Limb (tissue), 2 donors: ENCODE data around the gene SMAD6.

Experiments
- DNase-seq, 2 donors: peaks; one replicate each; pipeline ENCODE4 v3.0.0-alpha.2; 2016; ENCODE audit errors: extremely low spot score in 2 of 2

SMAD6 gene

DNA sequence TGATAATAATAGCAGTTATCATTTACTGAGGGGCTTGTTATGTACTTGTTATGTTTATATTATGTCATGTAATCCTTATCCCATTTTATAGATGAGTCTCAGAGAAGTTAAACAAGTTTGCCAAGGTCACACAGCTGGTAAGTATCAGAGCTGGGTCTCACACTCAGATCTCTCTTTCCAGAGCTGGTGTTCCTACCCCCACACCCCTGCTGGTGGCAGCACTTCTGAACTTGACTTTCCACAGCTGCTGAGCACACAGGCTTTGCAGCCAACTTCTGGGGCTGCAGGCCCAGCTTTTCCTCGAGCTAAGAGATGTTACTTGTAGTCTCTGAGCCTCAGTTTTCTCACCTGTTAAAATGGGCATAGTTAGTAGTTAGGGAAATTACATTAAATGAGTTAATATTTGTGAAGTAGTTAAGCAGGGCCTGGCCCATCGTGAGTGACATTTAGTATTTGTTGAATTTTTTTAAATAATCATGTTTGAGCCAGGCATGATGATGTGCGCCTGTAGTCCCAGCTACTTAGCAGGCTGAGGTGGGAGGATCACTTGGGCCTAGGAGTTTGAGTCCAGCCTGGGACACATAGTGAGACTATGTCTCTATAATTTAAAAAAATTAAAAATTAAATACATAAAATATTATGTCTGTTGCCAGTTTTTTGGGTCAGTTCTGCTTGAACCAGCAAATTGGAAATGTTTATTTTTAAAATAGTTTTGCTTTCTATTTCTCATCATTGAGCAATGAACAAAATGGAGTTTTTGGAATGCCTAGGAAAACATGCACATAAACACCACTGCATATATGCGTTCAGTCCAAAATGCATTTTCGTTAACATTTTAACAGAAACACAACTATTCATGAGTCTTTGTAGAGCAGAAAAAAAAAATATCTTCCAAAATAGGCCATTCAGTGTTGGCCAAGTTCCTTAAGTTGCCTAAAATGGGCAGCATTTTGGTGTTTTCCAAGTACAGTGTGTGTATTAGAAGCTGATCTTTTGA, 87.3 kb downstream of the SMAD6 start:
- DNase-seq = no peak

DNA sequence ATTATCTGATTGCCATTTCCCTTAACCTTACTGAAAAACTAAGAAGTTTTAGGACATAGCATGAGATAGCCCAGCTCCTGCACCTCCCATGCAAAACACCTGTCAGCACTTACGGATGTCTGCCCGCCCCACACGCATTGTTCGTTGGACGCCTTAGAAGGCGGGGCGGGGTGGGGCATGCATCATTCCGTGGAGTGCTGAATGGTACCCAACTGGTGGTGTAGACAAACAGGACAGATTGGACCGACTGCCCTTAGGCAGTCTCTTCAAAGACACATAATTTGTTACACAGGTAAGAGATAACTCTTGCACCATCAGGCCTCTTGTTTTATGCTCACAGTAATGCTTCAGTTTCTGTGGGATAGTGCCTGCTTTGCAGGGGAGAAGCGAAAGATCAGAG, 93.8 kb downstream of the SMAD6 start:
- no peak for DNase-seq

DNA sequence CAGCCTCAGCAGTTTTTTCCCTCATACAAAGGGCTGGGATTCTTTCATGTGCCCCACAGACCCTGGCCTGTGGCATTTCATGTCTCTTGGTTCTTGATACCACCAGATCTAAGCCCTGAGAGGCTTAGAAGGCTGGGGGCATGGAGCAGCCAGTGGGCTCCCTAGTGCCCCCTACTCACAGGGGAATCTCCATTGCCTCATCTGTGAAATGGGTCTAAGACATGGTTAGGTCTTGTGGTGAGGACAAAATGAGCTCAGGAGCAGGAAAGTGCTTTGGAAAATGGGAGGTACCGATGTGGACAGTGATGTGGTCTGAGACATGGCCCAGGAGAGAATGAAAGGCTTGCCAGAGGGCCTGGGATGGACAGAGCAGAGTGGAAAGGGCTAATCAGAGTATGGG, 94.3 kb downstream of the SMAD6 start:
- DNase-seq = no peak

DNA sequence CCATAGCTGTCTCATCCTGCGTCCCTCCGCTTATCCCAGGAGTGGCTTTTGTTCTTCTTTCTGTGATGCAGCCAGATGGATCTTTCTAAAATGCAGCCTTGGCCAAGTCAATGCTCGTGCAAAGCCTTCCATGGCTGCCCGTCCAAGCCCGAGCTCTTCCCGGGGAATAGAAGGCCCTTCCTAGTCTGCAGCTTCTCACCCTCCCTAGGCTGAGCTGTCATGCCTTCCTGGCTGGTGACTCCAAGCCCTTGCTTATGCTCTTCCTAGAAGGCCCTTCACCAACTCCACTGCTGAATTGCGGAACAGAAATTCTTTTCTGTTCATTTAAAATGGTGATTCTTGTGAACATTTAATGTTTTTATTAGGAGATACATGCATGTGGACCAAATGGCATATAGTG, 95.9 kb downstream of the SMAD6 start:
- DNase-seq = no peak

DNA sequence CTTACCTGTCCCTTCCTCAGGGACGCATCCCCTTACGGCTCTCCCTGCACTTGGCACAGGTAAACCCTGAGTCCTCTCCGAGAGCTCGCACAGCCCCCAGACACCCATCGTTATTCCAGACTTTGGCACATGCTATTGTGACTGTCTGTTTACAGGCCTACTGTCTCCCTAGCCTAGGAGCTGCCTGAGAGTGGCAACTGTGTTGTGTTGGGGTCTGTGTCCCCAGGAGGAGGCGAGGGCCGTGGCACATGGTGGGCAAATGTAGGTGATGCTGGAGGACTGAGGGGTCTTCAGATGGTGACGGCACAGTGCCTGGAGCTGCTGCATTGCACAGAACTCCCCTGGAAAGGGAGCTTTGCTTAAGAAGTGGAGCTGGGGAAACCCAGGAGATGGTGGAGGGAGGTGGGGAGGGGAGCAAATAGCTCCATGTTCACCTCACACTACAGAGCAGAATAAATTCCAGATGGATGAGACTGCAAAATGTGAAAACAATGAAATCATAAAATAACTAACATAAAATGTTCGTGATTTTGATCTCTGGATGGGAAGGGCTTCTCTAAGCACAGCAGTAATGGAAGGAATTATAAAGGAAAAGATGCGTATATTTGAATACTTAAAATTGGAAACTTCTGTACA, 96.5 kb downstream of the SMAD6 start:
- DNase-seq = no peak

DNA sequence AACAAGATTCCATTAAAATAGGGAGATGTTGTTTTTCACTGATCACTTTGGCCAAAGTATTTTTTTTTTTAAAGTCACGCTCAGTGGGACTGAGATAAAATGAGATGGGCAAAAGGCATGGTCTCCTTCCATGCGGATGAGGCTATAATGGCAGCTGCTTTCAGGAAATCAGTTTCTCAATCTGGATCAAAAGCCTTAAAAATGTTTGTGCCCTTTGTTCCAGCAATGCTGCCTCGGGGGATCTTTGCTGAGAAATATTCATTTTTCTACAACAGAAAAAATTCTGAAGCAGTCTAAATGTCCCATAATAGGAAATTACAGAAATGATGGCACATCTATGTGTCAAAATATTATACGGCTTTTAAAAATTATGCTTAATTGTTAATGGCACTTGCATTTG, 97.2 kb downstream of the SMAD6 start:
- no peak for DNase-seq

DNA sequence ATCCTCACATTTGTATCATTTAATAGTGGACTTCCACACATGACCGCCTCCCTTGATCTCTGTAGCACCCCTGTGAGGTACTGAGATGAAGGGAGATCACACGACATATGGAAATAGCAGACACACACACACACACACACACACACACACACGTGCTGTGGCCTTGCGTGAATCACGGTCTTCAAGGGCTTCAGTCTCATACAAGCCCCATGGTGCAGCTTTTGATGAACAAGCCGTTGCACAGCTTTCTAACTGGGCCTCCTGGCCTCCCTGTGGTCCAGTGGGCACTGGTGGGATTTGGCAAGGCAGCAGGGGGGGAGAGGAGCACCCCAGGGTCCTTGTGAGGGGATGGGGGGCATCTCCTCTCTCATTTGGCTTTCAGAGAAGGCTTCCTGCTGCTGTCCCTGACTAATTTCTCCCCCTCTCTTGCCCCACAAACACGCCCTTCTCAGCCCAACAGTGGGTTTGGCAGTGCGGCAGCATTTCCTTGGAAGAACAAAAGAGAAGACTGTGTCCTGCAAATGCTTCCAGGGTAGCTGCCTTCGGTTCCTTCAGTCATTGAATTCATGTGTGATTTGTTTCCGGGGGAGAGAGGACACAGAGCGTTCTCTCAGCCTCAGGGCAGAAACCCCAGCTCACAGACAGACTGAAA, 98.7 kb downstream of the SMAD6 start:
- DNase-seq = no peak

DNA sequence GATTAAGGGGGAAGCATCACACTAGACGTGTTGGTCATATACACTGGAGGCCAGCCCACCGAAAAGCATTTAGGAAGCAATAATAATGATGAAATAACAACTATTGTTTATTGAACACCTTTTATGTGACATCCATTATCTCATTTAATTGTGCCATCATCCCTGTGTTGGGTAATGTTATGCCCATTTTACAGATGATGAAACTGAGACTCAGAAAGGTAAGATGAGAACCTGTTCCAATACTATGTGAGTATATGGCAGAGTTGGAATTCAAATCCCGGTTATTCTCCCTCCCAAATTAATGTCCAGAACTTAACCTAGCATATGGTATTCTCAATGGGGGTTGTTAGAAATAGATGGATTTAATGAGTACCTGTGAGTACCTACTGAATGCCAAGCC, 99.2 kb downstream of the SMAD6 start:
- DNase-seq = no peak

DNA sequence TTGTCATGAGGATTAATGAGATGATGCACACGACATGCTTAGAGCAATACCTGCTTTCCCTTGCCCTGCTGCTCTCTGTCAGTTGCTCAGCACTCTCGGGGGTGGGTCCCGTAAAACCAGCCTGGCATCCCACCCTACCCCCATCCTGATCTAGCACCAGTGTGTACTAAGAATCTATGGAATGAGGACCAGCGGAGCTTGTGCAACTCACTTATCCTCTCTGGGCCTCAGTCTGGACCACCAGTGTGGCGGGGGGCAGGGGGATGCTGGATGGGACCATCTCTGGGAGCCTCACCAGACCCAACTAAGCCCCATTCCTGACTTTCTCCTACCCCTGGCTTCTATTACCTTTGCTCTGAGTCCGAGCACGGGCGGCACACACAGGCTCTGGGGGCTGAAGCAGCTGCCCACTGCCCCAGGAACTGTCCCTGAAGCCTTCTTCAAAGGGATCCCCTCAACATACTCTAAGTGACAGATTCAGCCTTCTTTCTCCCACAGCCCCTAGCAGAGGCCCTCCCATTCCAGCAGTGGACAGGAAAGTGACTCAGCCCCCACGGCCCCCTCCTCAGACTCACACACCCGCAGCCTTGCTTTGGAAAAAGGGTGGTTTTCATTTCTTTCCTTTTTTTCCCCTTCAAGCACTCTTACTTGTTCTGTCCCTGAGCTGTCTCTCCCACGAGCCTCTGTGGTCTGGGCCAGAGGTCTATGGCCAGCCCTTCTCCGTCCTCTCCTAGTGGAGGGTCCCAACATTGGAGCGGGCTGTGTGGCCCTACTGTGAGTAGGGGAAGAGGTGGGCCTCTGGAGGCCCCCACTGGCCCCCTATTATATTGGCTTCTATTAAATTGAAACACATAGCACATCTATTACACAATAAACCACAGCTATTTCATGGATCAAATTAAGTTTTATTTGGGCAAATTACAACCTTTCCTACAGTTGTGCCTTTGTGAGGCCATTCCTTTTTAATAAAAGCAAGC, 100.3 kb downstream of the SMAD6 start:
- DNase-seq = peak; percentile 15 to 55

DNA sequence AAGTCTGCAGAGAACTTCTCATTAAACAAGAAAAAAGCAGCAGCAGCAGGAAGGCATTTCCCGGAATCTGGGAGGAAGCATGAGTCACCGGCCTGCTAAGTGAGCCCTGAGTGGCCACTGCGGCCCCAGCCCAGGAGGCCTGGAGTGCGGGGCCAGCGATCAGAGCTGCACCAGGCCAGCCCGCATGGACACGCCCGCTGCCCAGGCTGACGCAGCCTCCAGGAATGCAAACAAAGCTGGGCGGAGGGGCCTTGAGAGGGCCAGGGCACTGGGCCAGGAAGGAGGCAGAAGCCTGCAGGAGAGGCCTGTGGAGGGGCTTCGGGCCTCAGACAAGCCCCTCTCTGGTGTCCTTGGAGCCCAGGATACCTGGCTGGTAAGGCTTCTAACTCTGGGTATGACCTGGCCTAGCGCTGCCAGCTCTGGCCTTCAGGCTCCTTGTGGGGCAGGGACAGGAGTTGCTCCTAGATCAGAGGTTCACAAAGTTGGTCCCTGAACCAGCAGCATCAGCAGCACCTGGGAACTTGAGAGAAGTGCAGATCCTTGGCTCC, 101.2 kb downstream of the SMAD6 start:
- DNase-seq = peak; percentile 83 to 90

DNA sequence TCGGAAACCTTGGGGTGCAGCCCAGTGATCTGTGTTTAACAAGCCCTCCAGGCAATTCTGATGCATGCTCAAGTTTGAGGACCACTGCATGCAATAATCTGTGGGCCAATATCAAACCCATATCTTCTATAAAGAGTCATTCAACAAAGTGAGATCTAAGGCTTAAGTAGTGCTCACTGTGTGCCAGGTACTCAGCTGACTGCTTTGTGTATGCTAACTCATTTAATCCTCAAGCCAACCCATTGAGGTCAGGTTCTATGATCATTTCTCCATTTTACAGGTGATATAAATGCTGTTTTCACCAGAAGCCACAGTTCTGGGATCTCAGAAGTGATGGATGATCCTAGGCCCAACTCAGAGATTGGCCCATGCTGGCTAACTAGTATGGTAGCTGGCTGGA, 101.7 kb downstream of the SMAD6 start:
- DNase-seq = no peak

DNA sequence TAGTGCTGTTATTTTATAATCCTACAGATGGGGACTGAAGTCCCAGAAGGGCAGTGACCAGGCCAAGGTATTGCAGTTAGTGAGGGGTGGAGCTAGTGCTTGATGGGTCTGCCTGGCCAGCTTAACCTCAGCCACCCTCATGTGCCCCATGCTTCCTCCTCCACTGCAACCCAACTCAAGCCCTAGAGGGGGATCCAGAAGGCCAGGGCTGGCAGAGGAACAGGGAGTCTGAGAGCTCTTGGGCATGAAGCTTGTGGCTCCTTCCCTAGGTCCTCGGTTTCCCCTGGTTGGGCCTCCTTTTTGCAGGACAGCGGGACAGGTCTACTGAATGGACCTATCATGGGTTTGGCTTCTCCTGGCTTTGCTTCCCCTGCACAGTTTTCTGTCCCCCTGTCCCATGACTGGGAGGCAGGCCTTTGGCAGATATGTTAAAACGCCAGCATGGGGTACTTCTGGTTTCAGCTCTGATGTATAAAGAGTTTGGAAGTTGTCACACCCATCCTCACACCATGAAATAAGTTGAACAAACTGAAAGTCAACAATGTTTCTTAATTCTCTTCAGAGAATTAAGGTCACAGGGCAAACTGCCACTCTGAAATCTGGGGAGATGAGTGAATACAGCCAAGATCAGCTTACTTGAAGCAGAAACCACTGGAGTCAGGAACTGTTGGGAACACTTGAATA, 103.3 kb downstream of the SMAD6 start:
- DNase-seq = no peak

DNA sequence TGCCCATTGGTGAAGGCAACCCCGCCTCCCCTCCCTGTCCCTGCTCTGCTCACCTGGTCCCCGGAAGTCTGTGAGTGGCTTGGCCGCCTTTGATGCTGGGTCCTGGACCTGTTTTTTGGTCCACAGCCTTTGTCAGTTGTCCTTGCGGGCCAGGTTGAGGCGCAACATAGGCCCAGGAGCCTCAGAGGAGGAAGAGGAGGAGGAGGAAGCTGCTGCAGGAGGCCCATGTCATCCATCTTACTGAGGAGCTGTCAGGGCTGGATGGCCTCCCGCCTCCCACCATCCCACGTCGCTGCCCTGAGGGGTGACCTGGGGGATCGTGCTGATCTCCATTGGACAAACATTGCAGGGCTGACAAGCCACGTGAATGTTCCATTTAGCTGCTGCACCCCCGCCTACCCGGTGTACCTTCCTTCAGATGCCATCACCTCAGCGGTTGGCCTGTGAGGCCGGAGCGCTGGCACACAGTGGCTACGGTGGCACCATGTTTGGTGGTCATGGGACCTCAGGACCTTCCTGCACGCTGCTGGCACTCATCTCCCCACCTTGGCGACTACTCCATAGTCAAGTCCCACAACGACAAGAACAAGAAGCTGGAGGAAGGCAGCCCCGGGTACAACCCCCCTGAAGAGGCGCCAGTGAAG, 106.3 kb downstream of the SMAD6 start:
- DNase-seq = no peak

DNA sequence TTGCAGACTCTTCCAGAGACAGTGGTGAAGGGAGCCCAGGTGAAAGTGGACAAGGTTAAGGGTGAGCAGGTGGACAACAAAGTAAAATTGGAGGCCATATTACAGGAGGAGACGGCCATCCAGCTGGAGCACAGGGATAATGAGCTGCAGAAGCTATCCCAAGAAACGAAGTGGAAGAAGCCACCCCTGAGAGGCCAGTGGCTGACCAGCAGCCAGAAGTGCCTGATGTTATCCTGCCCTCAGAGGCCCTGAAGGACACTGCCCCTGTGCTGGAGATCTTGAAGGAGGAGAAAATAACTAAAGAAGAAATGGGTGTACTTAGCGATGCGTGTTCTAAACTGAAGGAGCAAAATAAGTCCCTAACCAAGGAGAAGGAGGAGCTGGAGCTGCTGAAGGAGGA, 107.6 kb downstream of the SMAD6 start:
- no peak for DNase-seq

DNA sequence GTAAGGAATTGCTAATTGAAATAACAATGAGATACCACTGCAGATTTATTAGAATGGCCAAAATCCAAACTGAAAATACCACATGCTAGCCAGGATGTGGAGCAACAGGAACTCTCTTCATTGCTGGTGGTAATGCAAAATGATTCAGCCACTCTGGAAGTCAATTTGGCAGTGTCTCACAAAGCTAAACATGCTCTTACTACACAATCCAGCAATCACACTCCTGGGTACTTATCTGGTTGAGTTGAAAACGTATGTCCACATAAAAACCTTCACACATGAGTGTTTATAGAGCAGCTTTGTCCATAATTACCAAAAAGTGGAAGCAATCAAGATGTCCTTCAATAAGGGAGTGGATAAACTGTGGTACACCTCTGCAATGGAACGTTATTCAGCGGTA, 113.3 kb downstream of the SMAD6 start:
- DNase-seq = no peak

DNA sequence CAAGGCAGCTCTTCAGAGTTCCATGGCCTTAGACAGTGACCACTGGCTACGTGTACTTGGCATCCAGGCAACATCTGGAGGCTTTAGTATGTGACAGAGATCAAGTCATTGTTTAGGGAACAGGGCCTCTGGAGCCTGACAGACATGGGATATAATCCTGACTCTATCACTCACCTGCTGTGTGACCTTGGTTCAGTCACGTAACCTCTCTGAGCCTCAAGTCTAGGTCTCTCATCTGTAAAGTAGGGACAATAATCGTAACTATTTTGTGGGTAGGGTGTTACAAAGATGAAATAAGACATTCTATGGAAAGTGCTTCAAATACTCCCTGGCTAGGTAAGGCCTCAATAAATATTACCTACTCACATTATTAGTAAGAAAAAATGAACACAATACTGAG, 114.2 kb downstream of the SMAD6 start:
- DNase-seq = no peak

DNA sequence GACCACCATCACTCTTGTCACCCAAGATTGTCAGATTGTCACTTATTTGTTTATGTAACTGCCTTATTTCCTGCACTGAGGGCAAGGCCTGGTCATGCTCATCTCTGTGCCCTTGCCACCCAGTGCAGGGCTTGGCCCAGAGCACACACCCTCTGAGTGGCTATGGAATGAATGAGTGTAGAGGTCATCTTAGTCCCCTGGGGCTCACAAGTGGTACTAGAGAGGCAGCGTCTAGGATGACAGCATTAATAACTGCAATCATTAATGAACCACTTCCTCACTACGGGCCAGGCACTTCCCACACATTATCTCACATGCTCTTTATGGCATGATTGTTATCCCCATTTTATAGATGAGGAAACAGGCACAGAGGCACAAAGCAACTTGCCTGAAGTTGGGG, 117.0 kb downstream of the SMAD6 start:
- no peak for DNase-seq

DNA sequence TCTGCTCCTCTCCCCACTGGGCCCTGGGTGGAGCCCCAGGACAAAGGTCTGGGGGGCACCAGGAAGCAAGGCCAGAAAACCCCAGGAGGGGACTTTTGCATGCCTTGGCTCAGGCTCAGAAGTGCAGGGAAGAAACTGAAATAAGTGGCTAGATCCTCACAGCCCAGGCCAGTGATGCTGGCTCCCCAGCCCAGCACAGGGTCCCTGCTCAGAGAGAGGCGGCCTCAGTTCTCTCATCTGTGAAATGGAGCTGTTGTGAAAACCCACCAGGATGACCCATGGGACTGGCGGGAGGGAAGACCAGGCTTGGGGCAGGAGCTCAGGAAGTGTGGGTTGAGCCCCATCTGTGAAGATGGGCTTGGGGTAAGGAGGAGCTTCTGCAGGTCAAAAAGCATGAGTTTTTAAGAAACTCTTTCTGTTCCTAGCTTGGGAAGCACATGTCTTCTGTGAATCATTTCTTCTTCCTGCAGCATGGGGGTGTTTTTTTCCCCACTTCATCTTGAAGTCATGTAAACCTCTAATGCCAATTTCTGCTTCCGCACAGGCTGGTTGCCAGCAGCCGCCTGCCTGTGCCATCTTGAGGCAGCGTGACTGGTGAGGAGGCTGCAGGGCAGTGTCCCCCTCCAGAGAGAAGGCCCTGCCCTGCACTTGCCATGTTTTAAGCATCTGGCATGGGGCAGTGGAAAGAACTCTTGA, 118.6 kb downstream of the SMAD6 start:
- DNase-seq = no peak

DNA sequence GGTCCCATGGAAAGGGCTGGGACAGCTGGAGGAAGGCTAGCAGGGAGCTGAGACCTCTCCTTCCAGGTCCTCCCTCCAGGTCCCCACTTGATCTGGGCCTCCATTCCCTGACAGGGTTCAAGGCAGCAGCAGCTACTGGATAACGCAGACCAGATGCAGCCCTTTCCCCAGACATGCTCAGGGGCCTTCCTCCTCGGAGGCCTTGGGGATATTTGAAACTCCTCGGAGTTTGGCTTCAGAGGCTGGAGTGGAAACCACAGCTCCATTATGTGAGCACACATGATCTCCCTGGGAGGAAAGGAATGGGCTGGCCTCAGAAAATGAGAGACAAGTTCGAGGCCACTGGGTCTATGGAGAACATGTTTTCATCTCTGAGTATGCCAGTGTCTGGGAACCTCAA, 119.3 kb downstream of the SMAD6 start:
- DNase-seq = no peak
